Body of pancreas (tissue), 4 donors: ENCODE measurements around the gene RAB11FIP3. TPM values are rescaled to one million over a fixed set of nuclear protein-coding genes. Genes with fewer than 3 reads are reported as not detected.

Experiments used
- ATAC-seq: fragments of 150-250 bp; one replicate; pipeline ENCODE4 v1.9.1; 2016
- DNase-seq, 4 donors: peaks; one replicate each; pipeline ENCODE4 v3.0.0-alpha.2; 2019
- H3K27ac ChIP-seq, 4 donors: fragments of 200-600 bp; sonication (generic); 1 replicate in 3 of 4; 2 replicates in 1 of 4; pipeline versions ENCODE4 v1.5.1 to v1.6.1; 2016 to 2019; ENCODE audit warnings: mild to moderate bottlenecking in 1 of 4, mixed read lengths in 1 of 4, moderate library complexity in 1 of 4
- H3K27me3 ChIP-seq, 2 donors: fragments of 200-600 bp; sonication (generic); one replicate each; pipeline ENCODE4 v1.6.0; 2016; ENCODE audit warnings: mild to moderate bottlenecking in 1 of 2
- H3K36me3 ChIP-seq, 2 donors: fragments of 200-600 bp; sonication (generic); replicated peaks in 1 of 2; 2 replicates each; pipeline ENCODE4 v1.5.1; 2016; ENCODE audit warnings: low read depth in 2 of 2; ENCODE audit not compliant: insufficient read depth in 1 of 2
- H3K4me1 ChIP-seq: fragments of 200-600 bp; sonication (generic); one replicate; pipeline ENCODE4 v1.6.0; 2016
- H3K4me3 ChIP-seq, 2 donors: fragments of 200-600 bp; sonication (generic); 1 replicate in 1 of 2; 2 replicates in 1 of 2; pipeline ENCODE4 v1.5.1; 2016 to 2019
- H3K9me3 ChIP-seq, 3 donors: fragments of 200-600 bp; sonication (generic); 1 replicate in 2 of 3; 2 replicates in 1 of 3; pipeline ENCODE4 v1.5.1; 2016
- CTCF ChIP-seq, 7 experiments: fragments of 450-650 bp in 4 of 7; fragments of 200-600 bp in 3 of 7; sonication (generic) in 3 of 7; IDR thresholded peaks; one replicate each; pipeline ENCODE4 v1.5.1; 2016 to 2019; ENCODE audit warnings: antibody characterized with exemption in 7 of 7
- POLR2A ChIP-seq, 3 donors: fragments of 450-650 bp; IDR thresholded peaks; one replicate each; pipeline ENCODE4 v1.6.1; 2016; ENCODE audit warnings: antibody characterized with exemption in 3 of 3, mild to moderate bottlenecking in 2 of 3
- WGBS, 2 donors: methylation state at CpG; one replicate each; pipeline ENCODE4 v1.1.5; 2017; 5-methylcytosine and 5-hydroxymethylcytosine counted together
- intact Hi-C: fragments of 100-400 bp; cut with DNase I; formaldehyde crosslinking; loops from one replicate; pipeline ENCODE4 v1.15.1; 2023
- total RNA-seq, 2 donors: library from RNA; depleted of rRNA; stranded (reverse); fragments of >200 nt; gene quantifications; one replicate each; pipeline ENCODE4 v1.1.0, GENCODE V29; 2016

The RAB11FIP3 gene, protein sequence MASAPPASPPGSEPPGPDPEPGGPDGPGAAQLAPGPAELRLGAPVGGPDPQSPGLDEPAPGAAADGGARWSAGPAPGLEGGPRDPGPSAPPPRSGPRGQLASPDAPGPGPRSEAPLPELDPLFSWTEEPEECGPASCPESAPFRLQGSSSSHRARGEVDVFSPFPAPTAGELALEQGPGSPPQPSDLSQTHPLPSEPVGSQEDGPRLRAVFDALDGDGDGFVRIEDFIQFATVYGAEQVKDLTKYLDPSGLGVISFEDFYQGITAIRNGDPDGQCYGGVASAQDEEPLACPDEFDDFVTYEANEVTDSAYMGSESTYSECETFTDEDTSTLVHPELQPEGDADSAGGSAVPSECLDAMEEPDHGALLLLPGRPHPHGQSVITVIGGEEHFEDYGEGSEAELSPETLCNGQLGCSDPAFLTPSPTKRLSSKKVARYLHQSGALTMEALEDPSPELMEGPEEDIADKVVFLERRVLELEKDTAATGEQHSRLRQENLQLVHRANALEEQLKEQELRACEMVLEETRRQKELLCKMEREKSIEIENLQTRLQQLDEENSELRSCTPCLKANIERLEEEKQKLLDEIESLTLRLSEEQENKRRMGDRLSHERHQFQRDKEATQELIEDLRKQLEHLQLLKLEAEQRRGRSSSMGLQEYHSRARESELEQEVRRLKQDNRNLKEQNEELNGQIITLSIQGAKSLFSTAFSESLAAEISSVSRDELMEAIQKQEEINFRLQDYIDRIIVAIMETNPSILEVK
- total RNA-seq = 100 to 1,000 TPM in 1 of 2 donors, 10 to 100 TPM in 1; 50.1 to 122 TPM

DNA sequence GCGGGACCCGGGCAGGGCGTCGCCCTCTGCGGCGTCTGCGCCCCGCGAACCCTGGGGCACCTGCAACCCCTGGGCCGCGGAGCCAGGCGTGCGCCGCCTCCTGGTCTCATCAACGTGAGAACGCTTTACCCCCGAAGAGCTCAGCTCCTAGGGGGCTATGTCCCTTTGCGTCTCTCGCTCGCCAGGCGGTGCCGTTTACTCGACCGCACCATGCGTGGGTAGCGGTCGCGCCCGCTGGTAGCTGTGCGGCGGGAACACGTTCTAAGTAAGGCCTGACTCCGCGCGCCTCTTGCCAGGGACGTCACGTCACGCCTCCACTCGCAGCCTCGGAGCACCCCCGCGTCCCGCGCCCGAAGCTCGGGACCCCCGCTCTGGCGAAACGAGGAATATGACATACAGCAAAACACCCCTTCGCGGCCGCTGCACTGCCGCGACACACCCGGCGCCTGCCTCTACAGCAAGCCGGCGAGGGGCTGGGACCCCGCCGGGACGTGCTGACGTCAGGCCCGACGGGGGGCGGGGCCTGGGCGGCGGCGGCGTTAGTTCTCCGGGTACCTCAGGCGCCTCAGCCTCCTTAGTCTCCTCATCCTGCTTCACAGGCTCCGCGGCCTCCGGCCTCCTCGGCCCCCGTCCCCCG, at the start of gene RAB11FIP3:
Gene RAB11FIP3 (plus strand): TSS at position 568 of the 637 bp plus-strand sequence. CDS start 358 bp downstream, outside the sequence.
- Histone ChIP-seq H3K4me1 (peaks cover 52% of the 10 kb centered on the region), H3K9me3 (no peaks in the 10 kb centered on the region), H3K36me3 (no peaks in the 10 kb centered on the region), H3K4me3 (peak within 1 kb of the TSS; percentile 49 to 66), H3K27ac (peak within 1 kb of the TSS; percentile 88 to 94 (median 90)), H3K27me3 (no peaks in the 10 kb centered on the region)
- TF ChIP-seq POLR2A (IDR thresholded peaks at IDR 0.05) (peak in 2 of 3 donors; percentile 60 to 63), CTCF (IDR thresholded peaks at IDR 0.05) (peak in 5 of 7 experiments; percentile 14 to 45 (median 27))
- WGBS, 2 donors = 0% methylated on average over 71 of the region's 77 CpGs; no CpG with 5 or more reads in 1 of the 2 donors
- peak; percentile 81 for ATAC-seq
- peak; percentile 78 to 82 (median 80) for DNase-seq
- intact Hi-C loops = no loop called here

- Histone ChIP-seq H3K4me1 (peaks cover 31% of the 10 kb centered on the region), H3K4me3 (no peak overlapping the region), H3K36me3 (peaks cover 28 to 29% of the 10 kb centered on the region in 2 donors), H3K27ac (no peak overlapping the region), H3K27me3 (no peaks in the 10 kb centered on the region), H3K9me3 (no peaks in the 10 kb centered on the region)
- TF ChIP-seq CTCF (IDR thresholded peaks at IDR 0.05) (no peak), POLR2A (IDR thresholded peaks at IDR 0.05) (no peak)
- ATAC-seq (no peak), DNase-seq (peak in 1 of 4 donors; percentile 13)
- intact Hi-C loops = no loop called here
- WGBS, 2 donors = 87 to 93% methylated on average over 10 to 37 of the region's 44 CpGs
These were observed 49.3 kb upstream of the RAB11FIP3 start for GRCh38 chr16:375927-376816.

DNA sequence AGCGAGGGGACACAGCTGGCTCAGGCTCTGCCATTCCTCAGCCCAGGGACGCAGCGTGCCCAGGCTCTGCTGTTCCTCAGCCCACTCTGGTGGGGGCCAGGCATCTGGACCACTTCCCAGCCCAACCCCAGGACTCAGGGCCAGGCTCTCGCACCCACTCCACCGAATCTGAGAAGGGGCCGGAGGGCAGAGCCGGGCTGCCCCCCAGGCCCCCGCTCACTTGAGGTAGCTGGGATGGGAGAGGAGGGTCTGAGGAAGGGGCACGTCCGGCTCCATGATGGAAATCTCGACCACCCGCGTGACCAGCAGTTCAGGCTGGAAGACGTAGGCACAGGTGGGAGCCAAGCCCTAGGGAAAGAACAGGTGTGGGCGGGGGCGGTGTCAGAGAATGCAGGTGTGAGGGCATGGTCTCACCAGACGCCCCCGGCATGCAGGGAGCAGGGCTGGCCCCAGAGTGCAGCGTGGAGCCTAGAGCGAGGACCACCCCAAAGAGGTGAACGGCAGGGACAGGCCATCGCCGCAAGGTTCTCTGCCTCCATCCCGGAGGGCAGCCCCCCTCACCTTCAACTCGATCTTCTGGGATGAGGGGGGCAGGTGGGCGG, 48.5 kb upstream of the RAB11FIP3 start:
- WGBS, 2 donors = 84 to 86% methylated on average over 19 to 26 of the region's 26 CpGs

More for the DNA sequence above, 48.5 kb upstream of the RAB11FIP3 start:
- Histone ChIP-seq H3K4me1 (peaks cover 29% of the 10 kb centered on the region), H3K27me3 (no peaks in the 10 kb centered on the region), H3K9me3 (no peaks in the 10 kb centered on the region), H3K27ac (no peak overlapping the region), H3K36me3 (peaks cover 28 to 29% of the 10 kb centered on the region in 2 donors), H3K4me3 (no peak overlapping the region)
- intact Hi-C loops = no loop called here
- TF ChIP-seq POLR2A (IDR thresholded peaks at IDR 0.05) (no peak), CTCF (IDR thresholded peaks at IDR 0.05) (no peak)
- DNase-seq = peak in 1 of 4 donors; percentile 11
- ATAC-seq = no peak
